Calu3 (cell line): ENCODE measurements around the gene PLEKHA7. TPM values are rescaled to one million over a fixed set of nuclear protein-coding genes. Genes with fewer than 3 reads are reported as not detected.

Experiments used
- BruUV-seq: library from RNA; stranded (reverse); fragments of 400-500 nt; replicated peaks from 2 replicates; lab custom pipeline; 2021; lab: Mats Ljungman, UMichigan
- CTCF ChIA-PET: fragments of 300-600 bp; sonication (Branson Sonifier 250); formaldehyde crosslinking; loops from one replicate; lab custom pipeline; 2022; ENCODE audit warnings: antibody characterized with exemption; lab: Charles Lee
- DNase-seq: peaks from one replicate; pipeline ENCODE4 v3.0.0; 2022
- H3K27ac Mint-ChIP-seq: one replicate; pipeline ENCODE4 v1.8.0; 2022; ENCODE audit warnings: mixed read lengths; ENCODE audit not compliant: unreplicated experiment
- H3K27me3 Mint-ChIP-seq: one replicate; pipeline ENCODE4 v1.8.0; 2022; ENCODE audit warnings: mixed read lengths; ENCODE audit not compliant: unreplicated experiment
- H3K36me3 Mint-ChIP-seq: one replicate; pipeline ENCODE4 v1.8.0; 2022; ENCODE audit warnings: mild to moderate bottlenecking, moderate library complexity, mixed read lengths; ENCODE audit not compliant: insufficient read depth, unreplicated experiment
- H3K4me1 Mint-ChIP-seq: one replicate; pipeline ENCODE4 v1.8.0; 2022; ENCODE audit warnings: mild to moderate bottlenecking, low read depth, mixed read lengths; ENCODE audit not compliant: unreplicated experiment
- H3K4me3 Mint-ChIP-seq: one replicate; pipeline ENCODE4 v1.8.0; 2022; ENCODE audit warnings: mild to moderate bottlenecking, low read depth, moderate library complexity, mixed read lengths; ENCODE audit not compliant: unreplicated experiment
- H3K9me3 Mint-ChIP-seq: one replicate; pipeline ENCODE4 v1.8.0; 2022; ENCODE audit warnings: low read depth, mixed read lengths; ENCODE audit not compliant: unreplicated experiment
- CTCF ChIP-seq: fragments of 200-600 bp; IDR thresholded peaks from one replicate; pipeline ENCODE4 v1.8.0; 2022; ENCODE audit warnings: antibody characterized with exemption; ENCODE audit not compliant: unreplicated experiment
- intact Hi-C: fragments of 100-400 bp; cut with micrococcal nuclease; formaldehyde crosslinking; loops from one replicate; pipeline ENCODE4 v1.10.0; 2022; ENCODE audit not compliant: unreplicated experiment
- total RNA-seq: library from RNA; stranded (reverse); gene quantifications from 2 replicates; pipeline ENCODE4 v1.2.3, GENCODE V29; 2022

PLEKHA7 gene
- total RNA-seq, 1 experiment from 2014 or later = 138 TPM

- Mint-ChIP-seq H3K27me3 (no peaks in the 10 kb centered on the region), H3K27ac (no peak overlapping the region), H3K36me3 (peaks cover 19% of the 10 kb centered on the region), H3K4me3 (no peak overlapping the region), H3K9me3 (no peaks in the 10 kb centered on the region), H3K4me1 (peaks cover 64% of the 10 kb centered on the region)
- no peak for TF ChIP-seq CTCF
- DNase-seq = no peak
- CTCF ChIA-PET = no interaction called here
- intact Hi-C loops = no loop called here
- BruUV-seq = no TSS peak
Observed at GRCh38 chr11:16992846-16993245, 21.4 kb downstream of the PLEKHA7 start.

DNA sequence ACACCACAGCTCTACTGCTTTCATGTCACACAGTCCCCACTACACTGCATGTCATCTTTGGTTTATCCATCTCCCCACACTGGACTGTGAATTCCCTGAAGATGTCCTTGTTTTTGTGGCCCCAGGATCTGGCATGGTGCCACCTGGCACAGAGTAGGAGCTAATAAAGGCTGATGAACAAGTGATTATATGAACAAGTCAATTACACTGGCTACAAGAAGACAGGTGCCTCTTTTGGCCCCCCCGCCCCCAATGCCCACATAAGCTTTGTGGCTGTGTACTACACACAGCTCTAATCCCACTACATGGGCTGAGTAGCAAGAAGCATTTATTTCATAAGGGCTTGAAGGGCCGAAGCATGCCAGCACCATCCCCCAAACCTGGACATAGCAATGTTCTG is 24.7 kb downstream of the PLEKHA7 start:
- no peak for TF ChIP-seq CTCF
- DNase-seq = no peak

GRCh38 chr11:16987205-16987568 is 27.0 kb downstream of the PLEKHA7 start:
- Mint-ChIP-seq H3K27me3 (no peaks in the 10 kb centered on the region), H3K4me3 (peak overlapping the region; percentile 49), H3K4me1 (peaks cover 77% of the 10 kb centered on the region), H3K27ac (peak overlapping the region; percentile 80), H3K36me3 (peaks cover 49% of the 10 kb centered on the region), H3K9me3 (no peaks in the 10 kb centered on the region)
- peak; percentile 74 for DNase-seq
- BruUV-seq = no TSS peak
- no peak for TF ChIP-seq CTCF
- CTCF ChIA-PET = interaction anchor here (0.6 to 1.4 kb wide), 11 partner anchors 15 to 813 kb away, joined by 3 to 5 read pairs (median 4); no protein-coding TSS in a partner anchor
- intact Hi-C loops = loop anchor here (2.0 to 10.0 kb wide), 3 partner anchors 26 to 52 kb away; no protein-coding TSS in a partner anchor

More for the DNA sequence above, 24.7 kb downstream of the PLEKHA7 start:
- no TSS peak for BruUV-seq
- Mint-ChIP-seq H3K27me3 (no peaks in the 10 kb centered on the region), H3K9me3 (no peaks in the 10 kb centered on the region), H3K4me3 (no peak overlapping the region), H3K27ac (peak overlapping the region; percentile 80), H3K36me3 (peaks cover 43% of the 10 kb centered on the region), H3K4me1 (peaks cover 69% of the 10 kb centered on the region)
- CTCF ChIA-PET = interaction anchor here (0.6 to 1.1 kb wide), 3 partner anchors 11 to 89 kb away, joined by 3 to 5 read pairs (median 3); no protein-coding TSS in a partner anchor
- intact Hi-C loops = loop anchor here (10.0 kb wide), 1 partner anchor 55 kb away; no protein-coding TSS in a partner anchor

DNA sequence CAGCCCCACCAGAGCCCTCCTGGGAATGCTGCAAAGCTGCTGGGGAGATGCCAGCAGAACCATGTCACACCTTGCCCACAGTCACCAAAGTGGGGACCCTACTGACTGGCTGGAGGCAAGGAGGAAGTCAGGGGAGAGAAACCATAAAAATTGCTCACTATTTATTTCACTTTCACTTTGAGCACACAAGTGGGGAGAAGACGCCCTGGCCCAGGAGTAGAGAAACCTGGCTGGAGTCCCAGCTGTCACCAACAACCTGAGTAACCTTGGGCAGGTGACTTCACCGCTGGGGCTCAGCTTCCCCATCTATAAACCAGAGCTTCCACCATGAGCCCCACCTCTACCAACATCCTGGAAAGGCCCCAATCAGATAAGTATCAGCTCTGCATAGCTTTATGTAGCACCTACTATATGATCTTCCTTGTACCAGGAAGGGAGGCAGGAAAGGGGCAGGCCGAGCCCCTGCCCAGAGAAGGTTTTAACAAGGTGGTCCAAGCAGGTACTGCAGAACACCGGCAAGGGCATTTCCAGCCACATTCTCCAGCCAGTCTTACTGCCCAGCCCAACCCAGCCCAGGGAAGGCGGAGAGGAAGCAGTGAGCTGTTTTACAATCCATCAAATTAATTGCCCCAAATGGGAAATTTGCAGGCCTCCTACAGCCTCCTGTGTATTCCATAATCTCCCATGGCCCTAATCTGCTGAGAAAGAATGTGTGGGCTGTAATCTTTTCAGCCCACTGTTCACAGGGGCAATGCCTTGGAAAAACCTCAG is 27.6 kb downstream of the PLEKHA7 start:
- intact Hi-C loops = loop anchor here (2.0 to 10.0 kb wide), 3 partner anchors 26 to 52 kb away; no protein-coding TSS in a partner anchor
- Mint-ChIP-seq H3K4me3 (peak overlapping the region; percentile 49), H3K27me3 (no peaks in the 10 kb centered on the region), H3K4me1 (peaks cover 81% of the 10 kb centered on the region), H3K9me3 (no peaks in the 10 kb centered on the region), H3K27ac (peak overlapping the region; percentile 80), H3K36me3 (peaks cover 52% of the 10 kb centered on the region)
- peak; percentile 82 for DNase-seq
- no TSS peak for BruUV-seq
- CTCF ChIA-PET = interaction anchor here (0.6 to 1.4 kb wide), 13 partner anchors 14 to 812 kb away, joined by 3 to 5 read pairs (median 3); no protein-coding TSS in a partner anchor
- TF ChIP-seq CTCF = no peak
